Thyroid gland (tissue), 4 donors: ENCODE measurements around the gene KRT9. TPM values are rescaled to one million over a fixed set of nuclear protein-coding genes. Genes with fewer than 3 reads are reported as not detected.

Experiments
- DNase-seq, 2 donors: peaks; one replicate each; pipeline ENCODE4 v3.0.0-alpha.2; 2019
- H3K27ac ChIP-seq, 3 donors: fragments of 200-600 bp; sonication (generic); 1 replicate in 2 of 3; 2 replicates in 1 of 3; pipeline ENCODE4 v1.5.1; 2016 to 2019; ENCODE audit warnings: mild to moderate bottlenecking in 1 of 3, moderate library complexity in 1 of 3
- H3K27me3 ChIP-seq: fragments of 200-600 bp; sonication (generic); one replicate; pipeline ENCODE4 v1.5.1; 2019
- H3K36me3 ChIP-seq, 2 donors: fragments of 200-600 bp; sonication (generic); one replicate each; pipeline ENCODE4 v1.5.1; 2016 to 2019
- H3K4me1 ChIP-seq, 2 donors: fragments of 200-600 bp; sonication (generic); one replicate each; pipeline ENCODE4 v1.5.1; 2017 to 2019
- H3K4me3 ChIP-seq, 3 donors: fragments of 200-600 bp; sonication (generic); replicated peaks in 1 of 3; 1 replicate in 2 of 3; 2 replicates in 1 of 3; pipeline ENCODE4 v1.5.1; 2016; ENCODE audit warnings: mild to moderate bottlenecking in 1 of 3
- H3K9me3 ChIP-seq: fragments of 200-600 bp; sonication (generic); one replicate; pipeline ENCODE4 v1.5.1; 2017
- CTCF ChIP-seq, 6 experiments: fragments of 200-600 bp in 3 of 6; fragments of 450-650 bp in 3 of 6; sonication (generic) in 3 of 6; IDR thresholded peaks; one replicate each; pipeline ENCODE4 v1.5.1; 2016 to 2019; ENCODE audit warnings: antibody characterized with exemption in 6 of 6, mild to moderate bottlenecking in 2 of 6, inconsistent platforms in 1 of 6, moderate library complexity in 1 of 6
- POLR2A ChIP-seq, 2 donors: fragments of 450-650 bp; IDR thresholded peaks; one replicate each; pipeline ENCODE4 v1.6.1; 2017; ENCODE audit warnings: antibody characterized with exemption in 2 of 2, mild to moderate bottlenecking in 2 of 2, moderate library complexity in 1 of 2
- WGBS, 2 donors: methylation state at CpG; one replicate each; pipeline ENCODE4 v1.1.5; 2017; 5-methylcytosine and 5-hydroxymethylcytosine counted together
- intact Hi-C: fragments of 100-400 bp; cut with DNase I; formaldehyde crosslinking; loops from one replicate; pipeline ENCODE4 v1.15.1; 2023
- total RNA-seq, 4 donors: library from RNA; depleted of rRNA; stranded (reverse); fragments of >200 nt; gene quantifications; one replicate each; pipeline ENCODE4 v1.2.3, GENCODE V29; 2016

KRT9 gene
- total RNA-seq, 4 donors from 2014 or later, result not detected

DNA sequence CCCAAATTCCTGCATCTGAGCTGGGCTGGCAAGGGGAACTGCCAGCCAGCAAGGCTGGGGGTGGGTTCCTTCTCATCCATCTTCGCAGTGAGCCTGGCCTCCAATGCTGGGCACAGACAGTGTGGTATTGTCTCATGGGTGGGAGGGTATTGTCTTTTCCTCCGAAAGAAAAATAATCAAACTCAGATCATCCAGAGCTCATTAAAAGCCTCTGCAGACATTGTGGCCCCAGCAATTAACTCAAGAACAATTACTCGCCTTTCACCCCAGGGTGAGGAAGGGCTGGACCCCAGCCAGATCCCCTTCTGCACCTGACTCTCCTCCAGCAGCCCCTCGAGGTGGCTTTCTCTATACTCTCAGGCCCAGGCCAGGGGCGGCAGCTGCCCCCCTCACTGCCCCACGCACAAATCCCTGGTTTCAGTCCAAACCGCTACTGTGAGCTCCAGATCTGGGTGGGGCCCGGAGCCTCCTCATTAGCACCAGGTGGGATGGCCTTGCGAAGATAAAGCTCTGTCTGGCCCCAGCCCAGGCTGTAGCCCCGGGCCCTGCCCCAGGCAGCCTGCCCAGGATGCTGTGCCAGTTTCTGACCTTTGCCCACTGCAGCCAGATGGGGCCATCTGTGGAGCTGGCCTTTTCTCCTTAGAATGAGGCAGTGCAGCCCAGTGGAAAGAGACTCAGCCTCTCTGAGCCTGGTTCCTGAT, 50.9 kb downstream of the KRT9 start:
- no peak for TF ChIP-seq CTCF (IDR thresholded peaks at IDR 0.05)
- TF ChIP-seq POLR2A (IDR thresholded peaks at IDR 0.05), result no peak
- no peak overlapping the region for H3K27ac ChIP-seq
- intact Hi-C loops, result no loop called here

GRCh38 chr17:41519501-41520224, 52.2 kb downstream of the KRT9 start:
- Histone ChIP-seq H3K27me3 (no peaks in the 10 kb centered on the region), H3K9me3 (no peaks in the 10 kb centered on the region), H3K4me1 (no peaks in the 10 kb centered on the region), H3K4me3 (no peak overlapping the region), H3K27ac (no peak overlapping the region), H3K36me3 (no peaks in the 10 kb centered on the region)
- TF ChIP-seq POLR2A (IDR thresholded peaks at IDR 0.05) (no peak), CTCF (IDR thresholded peaks at IDR 0.05) (no peak)
- 64 to 69% methylated on average over 6 to 9 of the region's 11 CpGs for WGBS, 2 donors
- intact Hi-C loops, result no loop called here
- no peak for DNase-seq

More for the DNA sequence above, 50.9 kb downstream of the KRT9 start:
- WGBS, 2 donors, result 59 to 63% methylated on average over 7 to 10 of the region's 10 CpGs
- DNase-seq, result no peak
- Histone ChIP-seq H3K9me3 (no peaks in the 10 kb centered on the region), H3K4me3 (no peak overlapping the region), H3K27me3 (no peaks in the 10 kb centered on the region), H3K4me1 (no peaks in the 10 kb centered on the region), H3K36me3 (no peaks in the 10 kb centered on the region)

- H3K9me3 ChIP-seq, result no peaks in the 10 kb centered on the region
- H3K4me1 ChIP-seq, result no peaks in the 10 kb centered on the region
- H3K27ac ChIP-seq, result no peak within 1 kb of the TSS
- intact Hi-C loops, result no loop called here
- H3K4me3 ChIP-seq, result no peak within 1 kb of the TSS
- no peak for TF ChIP-seq POLR2A (IDR thresholded peaks at IDR 0.05)
- TF ChIP-seq CTCF (IDR thresholded peaks at IDR 0.05), result no peak
- whole genome bisulfite sequencing, 2 donors, result 80 to 85% methylated on average over 8 of the region's 8 CpGs
- no peaks in the 10 kb centered on the region for H3K36me3 ChIP-seq
- DNase-seq, result no peak
- H3K27me3 ChIP-seq, result no peaks in the 10 kb centered on the region
These were observed 52.9 kb downstream of the KRT9 start, which contains the start of gene KRT15 for GRCh38 chr17:41518789-41519449. KRT15 (minus strand) TSS chr17:41518890; CDS start chr17:41518827, 63 bp downstream.

DNA sequence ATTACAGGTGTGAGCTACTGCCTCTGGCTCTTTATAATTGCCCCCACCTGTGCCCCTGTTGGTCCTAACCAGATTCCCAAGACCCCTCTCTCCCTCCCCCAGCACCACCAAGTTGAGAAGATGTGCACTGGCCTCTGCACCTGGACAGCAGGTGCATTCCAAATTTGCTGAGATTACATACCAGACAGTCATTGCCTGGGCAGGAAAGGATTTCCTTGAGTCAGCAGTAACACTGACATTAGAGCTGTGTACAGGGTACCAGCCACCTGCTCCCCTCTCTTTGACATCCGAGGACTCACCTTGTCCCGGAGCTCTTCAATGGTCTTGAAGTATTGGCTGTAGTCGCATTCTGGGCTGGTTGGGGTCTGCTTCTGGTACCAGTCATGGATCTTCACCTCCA, 53.8 kb downstream of the KRT9 start:
- H3K9me3 ChIP-seq, result no peaks in the 10 kb centered on the region
- no peak overlapping the region for H3K4me3 ChIP-seq
- no peaks in the 10 kb centered on the region for H3K36me3 ChIP-seq
- DNase-seq, result no peak
- intact Hi-C loops, result no loop called here
- H3K27me3 ChIP-seq, result no peaks in the 10 kb centered on the region
- WGBS, 2 donors, result 87 to 100% methylated on average over 3 of the region's 3 CpGs
- TF ChIP-seq POLR2A (IDR thresholded peaks at IDR 0.05), result no peak
- TF ChIP-seq CTCF (IDR thresholded peaks at IDR 0.05), result no peak
- H3K27ac ChIP-seq, result no peak overlapping the region
- H3K4me1 ChIP-seq, result no peaks in the 10 kb centered on the region
